ENCODE measurements around the gene CRADD.

GRCh38 chr12:93738199-93739058 lies 61.3 kb downstream of the CRADD start:
- TF ChIP-seq EZH2 (IDR thresholded peaks at IDR 0.05) (no peak), CTCF (IDR thresholded peaks at IDR 0.05) (no peak), EZH2phosphoT487 (IDR thresholded peaks at IDR 0.05) (no peak)
